Posterior vena cava (tissue), 2 donors: ENCODE results near the gene PDHA1. TPM values are rescaled to one million over a fixed set of nuclear protein-coding genes. Genes with fewer than 3 reads are reported as not detected.
A peak's percentile ranks its signal among the peaks of the same experiment; 100 is the strongest.

ENCODE experiments used
- DNase-seq: peaks from one replicate; pipeline ENCODE4 v3.0.0-alpha.2; 2020; ENCODE audit warnings: low spot score
- intact Hi-C, 2 donors: fragments of 100-400 bp; cut with DNase I; formaldehyde crosslinking; loops; one replicate each; pipeline versions ENCODE4 v1.14.1 to v1.14.2; 2022 to 2023
- total RNA-seq, 2 donors: library from RNA; stranded (reverse); fragmentation: NEBNext Ultra II Directional; extraction: Animal tissue kit (Norgen Biotek cat#: 25700); gene quantifications; one replicate each; pipeline ENCODE4 v1.2.1, GENCODE V29; 2021
- donor health status: DM: yes; HTN: yes; CAD: no.
- donor health status: DM: yes; HTN: yes; CAD: no.

PDHA1 gene
- total RNA-seq, 2 donors from 2014 or later = 94.3 to 95.1 TPM

- DNase-seq = peak; percentile 70
- intact Hi-C loops = no loop called here
Measured at GRCh38 chrX:19372547-19373331, 29.0 kb downstream of the PDHA1 start.

- peak; percentile 78 for DNase-seq
- intact Hi-C loops = no loop called here
Measured at GRCh38 chrX:19373351-19373891, 29.7 kb downstream of the PDHA1 start.

- intact Hi-C loops = loop anchor here in 1 of 2 donors (5.0 kb wide), 1 partner anchor 1072 kb away; no protein-coding TSS in a partner anchor
- DNase-seq = peak; percentile 67
Measured at GRCh38 chrX:19375546-19375945, 31.8 kb downstream of the PDHA1 start.

- intact Hi-C loops = loop anchor here in 1 of 2 donors (5.0 kb wide), 1 partner anchor 1070 kb away; no protein-coding TSS in a partner anchor
- DNase-seq = peak; percentile 55
Measured at GRCh38 chrX:19377799-19378198, 34.1 kb downstream of the PDHA1 start.

GRCh38 chrX:19381326-19381725 is 37.6 kb downstream of the PDHA1 start:
- intact Hi-C loops = no loop called here
- peak; percentile 63 for DNase-seq

GRCh38 chrX:19382555-19383145 is 38.9 kb downstream of the PDHA1 start:
- intact Hi-C loops = no loop called here
- no peak for DNase-seq

GRCh38 chrX:19386679-19387078 is 43.0 kb downstream of the PDHA1 start:
- DNase-seq = no peak
- intact Hi-C loops = loop anchor here in 1 of 2 donors (2.0 kb wide), 1 partner anchor 54 kb away; no protein-coding TSS in a partner anchor

GRCh38 chrX:19388064-19388679 is 44.4 kb downstream of the PDHA1 start:
- intact Hi-C loops = no loop called here
- no peak for DNase-seq

GRCh38 chrX:19388741-19389140 is 45.0 kb downstream of the PDHA1 start:
- intact Hi-C loops = no loop called here
- DNase-seq = no peak

- no peak for DNase-seq
- intact Hi-C loops = no loop called here
Measured at GRCh38 chrX:19389227-19389845, 45.6 kb downstream of the PDHA1 start.

- intact Hi-C loops = no loop called here
- DNase-seq = no peak
Measured at GRCh38 chrX:19392078-19392477, 48.4 kb downstream of the PDHA1 start.

- DNase-seq = no peak
- intact Hi-C loops = no loop called here
Measured at GRCh38 chrX:19392703-19393102, 49.0 kb downstream of the PDHA1 start.

GRCh38 chrX:19403696-19404095 is 60.0 kb downstream of the PDHA1 start:
- intact Hi-C loops = no loop called here
- no peak for DNase-seq

GRCh38 chrX:19410259-19410658 is 66.5 kb downstream of the PDHA1 start:
- intact Hi-C loops = loop anchor here in 1 of 2 donors (10.0 kb wide), 1 partner anchor 1545 kb away; the partner anchor contains the start of gene RAI2
- DNase-seq = no peak

Other genes starting within 250 kb of the PDHA1 start
- 1 to 10 TPM; 1.0 TPM for gene ADGRG2, start 221.5 kb upstream of the PDHA1 start, total RNA-seq
- not detected for gene MAP3K15, start 171.6 kb downstream of the PDHA1 start, total RNA-seq